Endothelial cell of umbilical vein (primary cell): ENCODE measurements around the gene CMSS1. TPM values are rescaled to one million over a fixed set of nuclear protein-coding genes. Genes with fewer than 3 reads are reported as not detected.

ENCODE experiments used
- BruUV-seq: library from RNA; stranded (reverse); fragments of 400-500 nt; replicated peaks from 2 replicates; lab custom pipeline; 2021; lab: Mats Ljungman, UMichigan
- CTCF ChIA-PET: fragments of 300-600, 350-600 bp; sonication (Branson Sonifier 250); formaldehyde crosslinking; loops from one replicate; lab custom pipeline; 2021; ENCODE audit warnings: antibody characterized with exemption, inconsistent platforms; lab: Charles Lee
- POLR2A ChIA-PET: fragments of 300-600, 350-600 bp; sonication (Branson Sonifier 250); formaldehyde crosslinking; loops from one replicate; lab custom pipeline; 2021; ENCODE audit warnings: antibody characterized with exemption, inconsistent platforms; lab: Charles Lee
- DNase-seq: peaks from one replicate; pipeline ENCODE4 v3.0.0-alpha.2; 2011; ENCODE audit warnings: low read depth, low spot score
- FAIRE-seq: peaks from 2 replicates; lab custom pipeline; 2011; peaks lifted over from hg19 to GRCh38; lab: Jason Lieb, UNC
- H2AFZ ChIP-seq: 2 replicates; pipeline ENCODE4 v1.6.0; 2012; ENCODE audit warnings: low read depth, low read length, control low read depth, inconsistent platforms
- H3K27ac ChIP-seq: 2 replicates; pipeline ENCODE4 v1.5.1; 2011; ENCODE audit warnings: low read depth, mild to moderate bottlenecking, control low read depth, low read length, moderate library complexity; ENCODE audit not compliant: insufficient read depth
- H3K27me3 ChIP-seq, 2 experiments: 2 replicates each; pipeline versions ENCODE4 v1.6.0 to v1.6.1; 2011; ENCODE audit warnings: low read length in 2 of 2, mixed read lengths in 1 of 2; ENCODE audit not compliant: control insufficient read depth in 2 of 2, insufficient read depth in 2 of 2
- H3K36me3 ChIP-seq, 2 experiments: 2 replicates in 1 of 2; 3 replicates in 1 of 2; pipeline ENCODE4 v1.5.1; 2011; ENCODE audit warnings: low read length in 2 of 2, mild to moderate bottlenecking in 1 of 2, moderate library complexity in 1 of 2; ENCODE audit not compliant: control insufficient read depth in 2 of 2, insufficient read depth in 2 of 2; ENCODE audit errors: extremely low read depth in 1 of 2
- H3K4me1 ChIP-seq: 3 replicates; pipeline ENCODE4 v1.5.1; 2011; ENCODE audit warnings: mild to moderate bottlenecking, low read length; ENCODE audit not compliant: control insufficient read depth, insufficient read depth; ENCODE audit errors: extremely low read depth
- H3K4me2 ChIP-seq: 2 replicates; pipeline ENCODE4 v1.6.1; 2011; ENCODE audit warnings: low read length, control low read depth, mixed read lengths; ENCODE audit not compliant: insufficient read depth
- H3K4me3 ChIP-seq, 3 experiments: fragments of 200-600 bp in 1 of 3; sonication (generic), shearing (Covaris generic) in 1 of 3; replicated peaks in 1 of 3; 2 replicates each; pipeline ENCODE4 v1.5.1; 2011 to 2016; ENCODE audit warnings: control low read depth in 3 of 3, low read length in 3 of 3, mild to moderate bottlenecking in 2 of 3, inconsistent platforms in 1 of 3, low read depth in 1 of 3, moderate library complexity in 1 of 3; ENCODE audit not compliant: insufficient read depth in 1 of 3
- H3K79me2 ChIP-seq: 2 replicates; pipeline ENCODE4 v1.6.0; 2012; ENCODE audit warnings: low read length, inconsistent platforms; ENCODE audit not compliant: control insufficient read depth, insufficient read depth
- H3K9ac ChIP-seq: replicated peaks from 2 replicates; pipeline ENCODE3; 2011; ENCODE audit warnings: low read length, control low read depth; ENCODE audit not compliant: insufficient read depth; ENCODE audit errors: extremely low read depth
- H3K9me1 ChIP-seq: replicated peaks from 3 replicates; pipeline ENCODE4 v1.6.0; 2011; ENCODE audit warnings: mild to moderate bottlenecking, low read length; ENCODE audit not compliant: control insufficient read depth, insufficient read depth; ENCODE audit errors: extremely low read depth
- H3K9me3 ChIP-seq: replicated peaks from 2 replicates; pipeline ENCODE4 v1.5.1; 2012; ENCODE audit warnings: low read length, inconsistent platforms; ENCODE audit not compliant: control insufficient read depth, insufficient read depth
- H4K20me1 ChIP-seq: replicated peaks from 2 replicates; pipeline ENCODE3; 2011; ENCODE audit warnings: mild to moderate bottlenecking, low read length; ENCODE audit not compliant: control insufficient read depth, insufficient read depth; ENCODE audit errors: extremely low read depth
- CTCF ChIP-seq, 2 donors: IDR thresholded peaks; 1 replicate in 1 of 2; 2 replicates in 1 of 2; pipeline ENCODE4 v1.5.1; 2011; ENCODE audit warnings: low read length in 2 of 2, mild to moderate bottlenecking in 2 of 2, moderate library complexity in 2 of 2, control low read depth in 1 of 2, inconsistent platforms in 1 of 2, low read depth in 1 of 2; ENCODE audit not compliant: insufficient read depth in 1 of 2; ENCODE audit errors: extremely low read depth in 1 of 2
- EZH2 ChIP-seq: IDR thresholded peaks from 2 replicates; pipeline ENCODE4 v1.6.1; 2012; ENCODE audit warnings: borderline replicate concordance, low read depth, mild to moderate bottlenecking, moderate library complexity, low read length, inconsistent platforms; ENCODE audit not compliant: severe bottlenecking
- FOS ChIP-seq: IDR thresholded peaks from 2 replicates; pipeline ENCODE4 v1.6.1; 2011; ENCODE audit warnings: mild to moderate bottlenecking, low read length, moderate library complexity, borderline replicate concordance; ENCODE audit not compliant: insufficient read depth
- GATA2 ChIP-seq: IDR thresholded peaks from 2 replicates; pipeline ENCODE4 v1.7.0; 2011; ENCODE audit warnings: low read depth, mild to moderate bottlenecking, moderate library complexity, mixed read lengths, low read length; ENCODE audit not compliant: insufficient read length, insufficient read depth
- MAX ChIP-seq: IDR thresholded peaks from 2 replicates; pipeline ENCODE4 v1.6.1; 2011; ENCODE audit not compliant: insufficient read depth, insufficient read length
- POLR2A ChIP-seq: IDR thresholded peaks from 2 replicates; pipeline ENCODE4 v1.6.1; 2012; ENCODE audit warnings: low read depth, mild to moderate bottlenecking, control low read depth, low read length
- POLR2AphosphoS5 ChIP-seq: IDR thresholded peaks from 2 replicates; pipeline ENCODE4 v1.6.1; 2012; ENCODE audit warnings: low read depth, mild to moderate bottlenecking, control low read depth, low read length, moderate library complexity; ENCODE audit not compliant: insufficient read depth
- dilution Hi-C: fragments of 300-500 bp; cut with MboI; formaldehyde crosslinking; loops from one replicate; pipeline ENCODE4 v1.15.0; 2019; ENCODE audit warnings: low sequenced_read_pairs; ENCODE audit not compliant: extremely low pct_ligation_motif_present
- intact Hi-C: fragments of 100-400 bp; cut with micrococcal nuclease; formaldehyde crosslinking; loops from one replicate; pipeline ENCODE4 v1.10.0; 2022
- polyA plus RNA-seq, 4 experiments: library from polyadenylated mRNA; depleted of rRNA in 3 of 4; stranded (reverse) in 3 of 4; unstranded in 1 of 4; fragments of >200 nt; gene quantifications; 2 replicates each; pipeline versions ENCODE4 v1.2.1 to v1.2.3, GENCODE V29; 2011 to 2012; ENCODE audit warnings: missing spikeins in 1 of 4
- total RNA-seq: library from RNA; stranded (reverse); gene quantifications from 2 replicates; pipeline ENCODE4 v1.2.3, GENCODE V29; 2021

The CMSS1 gene
- total and polyA plus RNA-seq, 2 donors (not counting 3 experiments of a cell fraction or from before 2014, with no cell fraction given) = 9.7 to 60.6 TPM

GRCh38 chr3:100151024-100151707, 333.5 kb downstream of the CMSS1 start:
- ChIA-PET POLR2A (no interaction called here), CTCF (interaction anchor here (1.4 to 1.6 kb wide), 2 partner anchors 82 to 308 kb away, joined by 3 to 5 read pairs; no protein-coding TSS in a partner anchor)
- BruUV-seq = no TSS peak
- no peak overlapping the region for H3K27ac ChIP-seq
- no peaks in the 10 kb centered on the region for H3K27me3 ChIP-seq
- DNase-seq = no peak
- H3K79me2 ChIP-seq = no peaks in the 10 kb centered on the region
- no peaks in the 10 kb centered on the region for H3K36me3 ChIP-seq
- TF ChIP-seq FOS (no peak), CTCF (IDR thresholded peaks at IDR 0.05; ENCODE audit: extremely low read depth in 1 of 2, insufficient read depth in 1 of 2, low read depth in 1 of 2, low read length in 2 of 2) (no peak), POLR2A (no peak), EZH2 (no peak), MAX (no peak), GATA2 (no peak), POLR2AphosphoS5 (no peak)
- no peaks in the 10 kb centered on the region for H3K4me1 ChIP-seq
- no peaks in the 10 kb centered on the region for H4K20me1 ChIP-seq
- H3K9me3 ChIP-seq = peaks cover 5% of the 10 kb centered on the region
- intact Hi-C loops (no loop called here), dilution Hi-C loops (no loop called here)
- H3K4me3 ChIP-seq = no peak overlapping the region
- H3K9ac ChIP-seq = no peak overlapping the region
- FAIRE-seq = no peak
- H2AFZ ChIP-seq = no peak overlapping the region
- no peak overlapping the region for H3K4me2 ChIP-seq
- no peaks in the 10 kb centered on the region for H3K9me1 ChIP-seq
